Stimulated activated CD4-positive, alpha-beta T cell treated with anti-CD3 and anti-CD28 coated beads, TNF-alpha, amount 100 ng/mL, for 4 hours (primary cell): ENCODE results near the gene TNS1.

Experiments
- DNase-seq, 3 experiments: peaks; one replicate each; pipeline ENCODE4 v3.0.0-alpha.2; 2020; ENCODE audit warnings: low read depth in 3 of 3

The TNS1 gene

DNA sequence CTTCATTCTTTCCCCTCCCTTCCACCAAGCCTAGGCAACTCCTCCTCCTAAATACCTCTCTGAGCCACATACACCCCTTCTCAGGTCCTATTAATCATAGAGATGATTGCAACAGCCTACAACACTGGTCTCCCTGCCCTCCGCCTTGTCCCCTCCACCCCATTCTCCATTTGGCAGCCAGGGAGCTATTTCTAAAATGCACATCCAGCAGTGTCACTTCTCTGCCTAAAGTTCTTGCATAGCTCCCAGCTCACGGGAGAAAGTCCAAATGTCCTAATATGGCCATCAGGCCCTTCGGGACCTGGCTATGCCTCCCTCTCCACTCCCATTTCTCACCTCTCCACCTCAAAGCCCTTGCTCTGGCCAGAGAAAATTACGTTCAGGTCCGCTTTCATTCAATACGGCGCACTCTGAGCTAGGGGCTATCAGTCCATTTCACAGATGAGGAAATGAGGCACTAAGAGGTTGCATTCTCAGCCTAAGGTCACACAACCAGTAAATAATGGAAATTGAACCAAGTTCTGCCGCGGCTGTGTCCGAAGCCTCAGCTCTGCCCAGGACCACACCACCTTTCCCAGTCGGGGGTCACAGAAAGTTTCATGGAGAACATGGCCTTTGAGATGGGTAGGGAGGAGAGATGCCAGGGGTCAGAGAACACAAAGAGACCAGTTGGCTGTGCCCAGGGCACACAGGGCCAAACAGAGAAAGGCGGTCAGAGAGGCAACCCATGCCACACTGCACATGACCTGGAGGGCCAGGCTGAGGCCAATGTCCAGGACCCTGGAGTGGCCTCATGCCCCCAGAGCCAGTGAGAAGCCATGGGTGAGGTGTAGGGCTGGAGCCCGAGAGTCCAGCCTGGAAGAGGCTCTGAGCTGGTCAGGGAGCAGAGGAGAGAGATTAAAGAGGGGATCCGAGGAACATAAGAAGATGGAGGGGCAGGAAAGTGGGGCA is 72.8 kb downstream of the TNS1 start:
- DNase-seq, result no peak

DNA sequence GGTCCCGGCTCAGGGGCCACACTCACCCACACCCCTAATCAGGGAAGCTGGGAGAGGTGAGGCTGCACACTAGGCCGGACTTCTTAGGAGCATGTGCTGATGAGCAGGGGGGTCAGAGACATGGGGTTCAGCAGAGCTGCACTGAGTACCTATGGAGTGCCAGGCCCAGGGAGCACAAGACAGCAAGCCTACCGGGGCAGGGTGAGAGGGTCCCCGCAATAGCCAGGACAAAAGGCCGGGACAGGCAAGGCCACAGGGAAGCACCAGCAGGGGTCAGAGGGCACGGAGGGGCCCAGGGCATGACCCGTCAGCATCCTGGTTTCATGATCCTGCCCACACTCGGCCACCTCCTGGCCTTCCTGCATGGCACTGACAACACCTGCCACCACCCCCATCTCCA is 73.5 kb downstream of the TNS1 start:
- DNase-seq, result no peak

DNA sequence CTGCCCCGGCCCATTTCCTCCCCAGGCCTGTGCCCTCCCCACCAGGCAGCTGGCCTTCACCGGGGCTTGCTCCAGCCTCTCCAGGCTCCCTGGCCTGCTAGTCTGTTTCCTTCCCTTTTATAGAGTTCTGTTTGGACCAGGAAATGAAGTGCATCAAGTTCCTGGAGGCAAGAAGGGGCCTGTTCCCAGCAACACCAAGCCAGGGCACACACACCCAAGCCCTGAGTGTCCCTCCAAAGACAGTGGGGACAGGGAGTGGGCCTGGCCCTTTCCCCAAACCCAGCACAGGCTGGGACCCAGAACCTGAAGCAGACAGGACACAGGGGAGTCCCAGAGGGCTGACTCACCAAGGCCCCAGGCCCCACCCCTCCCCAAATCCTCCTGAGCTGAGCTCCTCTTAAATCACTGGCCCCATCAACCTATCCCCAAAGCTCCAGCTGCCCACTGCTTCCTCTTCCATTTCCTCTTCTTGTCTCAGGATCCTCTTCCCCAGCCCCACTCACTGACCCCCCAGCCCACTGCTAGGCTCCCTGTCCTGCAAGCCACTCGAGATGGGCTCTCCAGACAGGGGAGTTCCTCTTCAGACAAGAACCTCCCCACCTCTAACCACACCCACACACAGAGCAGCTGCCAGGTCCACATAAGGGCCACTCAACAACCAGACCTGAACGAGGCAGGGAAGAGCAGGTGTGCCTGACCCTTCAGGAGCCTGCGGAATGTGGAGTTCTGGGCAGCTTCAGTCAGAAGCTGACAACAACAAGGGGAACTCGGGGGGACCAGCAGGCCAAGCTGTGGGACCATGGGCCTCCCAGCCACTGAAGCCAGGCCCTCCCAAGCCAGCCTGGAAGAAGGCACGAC is 74.2 kb downstream of the TNS1 start:
- no peak for DNase-seq

DNA sequence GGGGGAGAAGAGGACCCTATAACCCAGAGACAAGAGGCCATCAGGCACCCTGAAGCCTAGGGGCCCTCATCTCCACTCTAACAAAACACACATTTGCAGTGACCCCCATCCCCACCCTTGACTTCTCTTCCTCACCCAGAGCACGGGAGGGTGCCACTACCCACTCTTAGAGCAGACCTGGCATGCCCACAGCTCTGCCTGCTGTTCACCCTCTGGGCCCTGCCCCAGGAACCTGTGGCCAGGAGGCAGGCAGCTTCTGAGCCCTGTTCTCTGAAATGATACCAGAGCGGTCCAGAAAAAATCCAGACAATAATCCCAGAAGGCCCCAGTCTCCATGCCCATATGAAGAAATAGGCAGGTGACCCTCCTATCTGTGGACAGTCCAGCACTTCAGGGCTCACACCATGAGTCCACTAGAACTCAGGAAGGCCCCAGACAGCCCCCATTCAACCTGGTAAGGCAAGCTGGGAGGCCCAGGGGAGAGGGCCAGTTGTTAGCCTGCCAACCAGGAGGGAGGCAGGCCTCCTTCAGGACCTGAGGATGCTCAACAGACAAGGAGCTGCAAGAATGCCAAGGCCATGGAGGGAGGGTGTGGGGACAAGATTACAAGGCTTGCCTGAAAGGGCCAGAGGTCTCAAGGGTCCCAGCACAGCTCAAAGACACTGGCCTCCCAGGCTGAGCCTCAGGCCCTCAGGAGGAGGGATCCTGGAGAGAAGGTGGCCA is 75.0 kb downstream of the TNS1 start:
- no peak for DNase-seq

DNA sequence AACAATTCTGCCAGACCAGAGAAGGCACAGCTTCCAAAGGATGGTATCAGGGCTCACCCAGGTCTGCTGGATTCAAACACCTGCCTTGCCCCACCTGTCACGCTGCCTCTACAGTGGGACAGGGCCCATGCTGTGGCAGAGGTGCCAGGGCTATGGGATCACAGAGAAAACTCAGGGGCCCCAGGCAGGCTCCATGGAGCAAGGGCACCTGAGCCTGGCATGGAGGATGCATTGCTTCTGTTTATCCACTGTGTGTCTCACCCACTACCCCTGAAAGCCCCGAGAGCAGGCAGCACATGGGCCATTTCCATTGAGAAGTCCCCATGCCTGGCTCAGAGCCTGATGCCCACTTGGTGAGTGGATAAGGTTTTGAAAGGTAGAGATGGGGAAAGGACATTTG is 76.0 kb downstream of the TNS1 start:
- no peak for DNase-seq

DNA sequence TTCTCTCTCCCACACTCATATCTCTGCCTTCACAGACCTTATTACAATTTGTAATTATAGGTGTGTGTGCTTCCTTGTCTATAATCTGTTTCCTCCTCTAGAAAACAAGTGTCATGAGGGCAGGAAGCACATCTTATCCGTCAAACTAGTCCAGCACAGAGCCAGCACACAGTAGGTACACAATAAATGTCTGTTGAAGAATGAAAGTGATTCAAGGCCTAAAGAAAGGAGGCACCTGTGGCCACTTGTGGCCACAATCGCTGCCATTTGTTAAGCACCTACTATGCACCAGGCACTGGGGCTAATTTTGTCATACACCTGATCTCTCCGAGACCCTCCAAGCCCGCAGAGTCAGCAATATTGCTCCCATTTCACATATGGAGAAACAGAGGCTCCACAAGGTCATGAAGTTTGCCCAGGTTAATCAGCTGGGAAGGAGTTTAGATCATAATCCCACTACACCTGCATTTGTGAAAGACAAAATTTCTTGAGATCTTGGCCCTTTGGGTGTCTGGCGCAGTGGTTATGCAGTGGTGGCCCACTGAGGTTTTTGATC is 78.4 kb downstream of the TNS1 start:
- no peak for DNase-seq

DNA sequence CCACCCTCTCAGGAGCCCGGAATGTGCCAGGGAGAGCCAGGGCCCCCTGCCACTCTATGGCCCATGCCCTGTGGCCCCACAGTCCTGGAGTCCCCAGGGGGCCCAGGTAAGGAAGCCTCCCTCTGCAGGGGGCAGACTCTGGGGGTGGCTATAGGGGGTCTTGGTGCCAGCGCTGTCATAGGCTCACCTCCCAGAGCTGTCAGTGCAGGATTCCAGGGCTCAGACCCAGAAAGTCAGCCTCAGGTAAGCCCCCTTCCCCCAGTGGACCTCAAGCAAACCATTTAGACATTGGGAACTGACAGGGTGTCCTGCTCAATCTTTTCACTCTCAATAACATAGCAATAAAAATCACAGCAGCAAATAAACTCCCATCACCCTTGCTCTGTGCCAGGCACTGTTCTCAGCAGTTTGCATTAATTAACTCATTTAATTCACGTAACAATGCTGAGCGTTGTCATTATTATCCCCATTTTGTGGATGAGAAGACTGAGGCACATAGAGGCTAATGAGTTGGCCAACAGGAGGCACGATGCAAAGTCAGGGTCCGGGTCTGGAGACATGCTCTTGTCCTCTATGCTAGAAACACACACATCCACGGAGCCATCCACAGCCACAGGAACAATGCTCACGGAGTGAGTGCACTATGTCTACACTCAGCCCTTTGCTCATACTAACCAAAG is 79.6 kb downstream of the TNS1 start:
- no peak for DNase-seq

DNA sequence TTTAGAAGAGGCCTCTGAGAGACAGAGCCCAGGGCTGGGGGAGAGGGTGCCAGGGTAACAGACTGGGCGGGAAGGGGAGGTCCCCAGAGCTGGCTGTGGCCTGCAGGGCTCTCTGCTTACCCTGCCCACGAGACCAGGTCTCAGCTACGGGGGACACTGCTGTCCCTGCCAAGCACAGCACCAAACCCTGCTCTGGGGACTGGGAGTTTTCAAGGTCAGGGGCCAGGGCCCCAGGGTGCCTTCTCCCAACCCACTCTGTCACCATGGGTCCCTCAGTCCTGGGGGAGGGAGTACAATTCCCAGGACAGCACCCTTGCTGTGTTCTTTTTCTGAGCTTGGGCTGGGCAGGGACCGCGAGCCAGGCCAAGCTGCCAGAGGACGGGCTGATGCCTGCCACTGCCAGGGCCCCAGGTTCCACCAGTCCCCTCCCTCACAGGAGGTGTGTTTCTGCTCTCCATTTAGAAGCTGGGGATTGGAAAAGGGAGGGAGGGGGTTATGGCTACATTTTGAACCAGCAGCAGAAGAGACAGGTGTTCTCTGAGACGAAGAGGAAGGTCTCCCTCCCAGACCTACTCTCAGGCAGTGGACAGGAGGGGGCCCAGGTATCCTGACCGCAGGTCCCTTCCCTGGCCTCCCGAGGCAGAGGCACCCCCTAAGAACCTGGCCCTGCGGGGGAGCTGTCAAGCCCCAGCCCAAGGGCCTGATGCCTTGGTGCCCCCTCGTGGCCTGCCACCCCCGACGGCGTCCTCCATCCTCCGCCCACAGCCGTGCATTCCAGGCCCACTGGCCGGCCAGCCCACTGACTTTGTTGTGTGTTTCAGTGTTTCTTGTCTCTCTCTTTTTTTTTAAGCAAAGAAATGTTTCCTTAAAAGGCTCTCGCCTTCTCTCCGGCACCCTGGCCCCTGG is 80.4 kb downstream of the TNS1 start:
- DNase-seq, result no peak

DNA sequence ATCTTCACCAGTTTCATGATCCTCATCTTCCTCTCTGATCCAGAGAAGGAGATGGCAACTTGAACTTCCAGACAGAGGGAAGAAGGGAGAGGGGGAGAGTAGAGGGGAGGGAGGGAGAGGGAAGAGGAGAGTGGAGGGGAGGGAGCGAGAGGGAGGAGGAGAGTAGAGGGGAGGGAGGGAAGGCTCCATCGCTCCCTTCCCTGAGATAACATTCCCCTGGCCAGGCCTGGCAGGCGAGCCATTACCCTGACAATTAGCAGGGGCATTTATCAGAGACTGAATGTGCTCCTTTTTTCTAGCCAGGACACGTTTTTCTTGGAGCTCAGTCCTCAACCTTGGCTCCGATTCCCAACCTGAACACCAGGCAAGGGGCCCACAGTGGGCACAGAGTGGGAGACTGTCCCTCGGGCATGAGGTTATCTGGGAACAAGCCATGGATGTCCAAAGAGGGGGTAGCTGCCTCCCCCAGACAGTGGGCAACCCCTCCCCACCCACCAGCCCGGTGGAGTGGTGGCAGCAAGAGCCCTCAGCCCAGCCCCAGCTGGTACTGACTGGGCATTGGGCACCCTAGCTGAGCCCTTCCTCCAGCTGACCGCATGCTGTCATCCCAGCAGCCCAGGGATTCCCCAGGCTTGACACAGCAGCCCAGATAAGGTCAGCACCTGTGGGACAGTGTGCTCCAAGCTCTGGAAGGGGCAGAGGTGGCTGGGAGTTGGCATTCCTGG is 81.8 kb downstream of the TNS1 start:
- no peak for DNase-seq

DNA sequence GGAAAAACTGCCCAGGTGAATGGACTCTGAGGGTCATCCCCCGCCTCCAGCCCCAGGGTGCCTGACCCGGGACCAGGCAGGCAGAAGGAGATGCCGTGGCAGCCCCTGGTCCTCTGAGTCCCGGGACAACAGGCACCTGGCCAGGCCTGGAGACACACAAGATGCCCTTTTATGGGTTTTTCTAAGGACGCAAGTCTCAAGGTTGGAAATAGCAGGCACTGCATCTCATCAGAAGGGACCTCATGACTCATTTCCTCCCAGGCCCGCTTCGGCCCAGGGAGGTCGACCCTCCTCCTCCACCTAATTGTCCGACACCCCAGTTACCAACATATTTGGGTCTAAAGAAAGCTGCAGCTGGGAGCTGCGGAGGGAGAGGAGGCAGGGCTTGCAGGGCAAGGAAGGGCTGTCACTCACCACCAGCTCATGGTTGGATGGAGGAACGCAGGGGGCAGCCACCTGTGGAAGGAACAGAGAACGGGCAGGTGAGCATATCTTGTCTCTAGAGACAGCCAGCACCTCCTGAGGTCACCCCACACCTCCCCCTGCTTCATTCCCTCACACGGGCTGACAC is 82.9 kb downstream of the TNS1 start:
- no peak for DNase-seq

DNA sequence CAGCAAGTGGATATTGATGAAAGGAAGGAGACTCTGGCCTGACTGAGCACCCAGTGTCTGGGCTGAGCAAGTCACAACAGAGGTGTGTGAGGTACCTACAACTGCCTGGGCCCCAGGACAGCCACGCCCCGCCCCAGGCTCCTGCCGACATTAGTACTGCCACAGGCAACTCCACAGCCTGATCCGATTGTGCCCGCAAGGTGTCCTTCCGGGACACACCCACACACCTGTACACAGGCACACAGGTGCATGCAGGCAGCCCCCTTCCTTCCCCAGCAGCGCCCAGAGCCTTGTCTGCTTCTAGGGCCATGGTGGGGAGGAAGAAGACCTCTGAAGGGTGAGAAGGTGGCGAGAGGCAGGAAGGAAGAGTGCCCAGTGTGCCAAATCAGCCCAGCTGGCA is 83.6 kb downstream of the TNS1 start:
- DNase-seq, result no peak

DNA sequence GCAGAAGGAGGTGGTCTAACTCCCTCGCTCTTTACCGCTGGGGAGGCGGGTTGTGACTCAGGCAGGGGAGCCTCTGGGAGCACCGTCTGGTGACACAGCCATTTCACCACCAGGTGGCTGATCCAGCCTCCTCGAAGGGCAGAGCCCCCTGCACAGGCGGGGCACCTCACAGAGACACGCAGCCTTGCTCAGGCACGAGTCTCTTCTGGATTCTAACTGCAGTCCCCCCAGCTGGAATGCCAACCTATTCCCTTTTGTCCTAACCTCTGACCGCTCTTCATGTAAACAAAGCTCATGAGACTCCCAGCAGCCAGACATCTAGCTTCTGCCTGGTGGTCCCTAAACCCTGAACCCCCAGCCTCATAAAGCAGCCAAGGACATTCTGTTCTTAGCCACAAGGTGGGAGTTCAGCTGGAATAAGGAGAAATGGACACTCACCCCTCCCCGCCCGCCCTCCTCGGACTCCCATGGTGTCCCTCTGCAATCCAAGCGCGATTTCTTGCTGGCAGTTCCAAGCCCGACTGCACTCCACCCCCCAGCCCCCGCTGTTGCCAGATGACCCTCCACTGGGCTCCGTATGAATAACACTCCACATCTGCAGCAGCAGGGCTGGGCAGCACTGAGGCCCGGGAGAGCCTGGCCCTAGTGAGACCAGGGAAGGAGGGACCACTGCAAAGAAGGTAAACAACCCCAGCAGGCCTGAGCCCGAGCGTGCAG is 84.3 kb downstream of the TNS1 start:
- no peak for DNase-seq

DNA sequence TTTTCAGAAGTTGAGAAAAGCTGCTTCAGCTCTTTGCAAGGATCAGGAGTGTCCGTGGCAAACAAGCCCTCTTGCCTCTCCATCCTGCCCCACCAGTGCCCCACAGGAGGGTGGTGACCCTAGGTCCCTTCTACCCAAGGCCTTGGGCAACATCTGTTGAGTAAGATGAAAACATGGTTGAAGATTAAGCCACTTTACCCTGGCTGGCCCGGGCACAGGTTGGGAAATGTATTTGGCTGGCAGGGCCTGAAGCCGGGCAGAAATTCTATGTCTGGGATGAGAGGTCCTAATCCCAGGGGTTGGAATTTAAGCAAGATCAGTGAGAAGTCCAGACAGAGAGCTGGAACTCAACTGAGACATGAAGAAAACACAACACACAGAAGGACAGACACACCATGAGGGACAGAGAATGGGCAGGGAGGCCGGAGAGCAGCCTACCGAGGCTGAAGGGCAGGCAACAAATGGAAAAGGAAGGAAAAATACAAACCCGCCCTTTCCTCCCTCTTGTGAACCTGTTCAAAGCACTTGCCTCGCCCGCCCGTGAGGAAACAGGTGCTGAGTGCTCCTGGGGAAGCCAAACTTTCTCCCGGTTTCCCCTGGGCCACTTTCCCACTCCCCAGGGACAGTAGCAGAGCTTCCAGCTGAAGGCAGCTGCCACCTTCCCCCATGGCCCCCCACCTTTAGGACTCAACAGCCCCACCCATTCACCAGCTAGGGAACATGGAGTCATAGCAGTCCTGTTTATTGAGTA is 86.1 kb downstream of the TNS1 start:
- DNase-seq, result no peak

DNA sequence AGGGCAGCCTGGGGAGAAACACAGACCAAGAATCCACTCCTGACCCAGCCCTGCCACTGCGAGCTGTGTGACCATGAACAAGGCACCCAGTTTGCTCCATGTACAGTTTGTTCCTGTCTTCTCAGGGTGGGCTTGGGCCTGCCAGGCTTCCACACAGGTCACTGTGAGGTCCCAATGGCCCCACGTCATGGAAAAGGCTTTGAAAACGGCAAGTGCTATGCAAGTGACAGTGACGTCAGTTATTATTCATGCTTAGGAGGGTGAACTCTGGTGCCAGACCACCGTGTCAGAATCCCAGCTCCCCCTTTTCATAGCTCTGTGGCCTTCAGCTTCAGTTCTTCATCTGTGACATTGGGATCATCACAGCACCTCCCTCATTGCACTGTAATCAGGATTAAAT is 87.1 kb downstream of the TNS1 start:
- no peak for DNase-seq

DNA sequence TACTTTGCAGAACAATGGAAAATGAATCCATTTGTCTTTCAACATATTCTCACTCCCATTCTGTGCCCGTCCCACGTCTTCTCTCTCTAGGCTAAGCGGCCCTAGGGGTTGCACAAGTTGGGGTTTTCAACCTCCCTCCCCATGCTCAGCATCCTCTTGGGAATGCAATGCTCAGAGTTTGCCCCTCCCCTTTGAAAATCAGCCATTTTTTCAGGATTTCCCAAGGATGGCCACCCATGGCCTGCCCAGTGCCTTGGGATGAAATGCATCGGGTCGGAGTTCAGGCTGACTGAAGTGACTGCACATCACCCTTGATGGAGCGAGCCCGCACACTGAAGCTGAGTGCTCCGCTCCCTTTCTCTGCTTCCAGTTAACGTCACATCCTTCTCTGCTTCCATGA is 87.9 kb downstream of the TNS1 start:
- DNase-seq, result no peak

DNA sequence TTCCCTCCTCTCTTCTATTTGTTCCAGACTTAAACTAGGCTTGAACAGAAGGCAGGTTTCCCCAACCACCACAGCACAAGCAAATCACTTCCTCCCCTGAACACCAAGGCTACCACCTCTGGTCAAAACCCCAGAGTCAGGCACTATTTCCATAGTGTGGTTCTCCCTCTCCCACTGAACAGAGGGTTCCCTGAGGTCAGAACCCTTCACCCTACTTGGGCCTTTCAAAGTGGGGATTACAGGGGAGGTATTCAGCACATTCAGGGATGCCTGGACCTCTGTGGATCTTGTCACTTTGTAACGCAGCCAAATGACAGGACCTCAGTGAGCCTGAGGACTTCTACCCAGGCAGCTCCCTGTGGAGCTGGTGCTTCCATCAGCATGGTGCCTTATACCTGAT is 88.7 kb downstream of the TNS1 start:
- no peak for DNase-seq

DNA sequence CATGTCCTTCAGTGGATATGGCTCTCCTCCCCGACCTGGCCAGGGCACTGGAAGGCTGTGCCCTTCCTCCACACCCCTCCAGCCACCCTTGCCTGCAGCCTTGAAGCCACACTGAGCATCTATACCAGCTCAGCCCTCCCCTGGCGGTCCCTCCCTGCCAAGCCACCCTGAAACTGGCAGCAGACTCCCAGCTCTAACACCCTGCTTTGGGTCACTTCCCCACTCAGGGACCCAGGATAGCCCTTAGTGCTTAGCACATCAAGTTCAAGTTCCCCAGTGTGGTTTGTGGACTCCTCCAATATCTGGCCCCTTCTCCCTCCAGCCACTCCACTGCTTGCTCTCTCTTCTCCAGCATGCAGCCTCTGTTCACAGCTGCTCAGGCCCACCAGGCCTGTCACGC is 89.4 kb downstream of the TNS1 start:
- DNase-seq, result no peak
